HepG2 (cell line): ENCODE data around the gene OSBPL10. TPM values are rescaled to one million over a fixed set of nuclear protein-coding genes. Genes with fewer than 3 reads are reported as not detected.

Experiments
- ATAC-seq: fragments of 200-7000 bp; cut with Tn5 transposase; 3 replicates; pipeline ENCODE4 v1.9.1; 2020; ENCODE audit warnings: mild to moderate bottlenecking, moderate library complexity
- BruUV-seq: library from RNA; stranded (reverse); fragments of 400-500 nt; replicated peaks from 2 replicates; lab custom pipeline; 2021; lab: Mats Ljungman, UMichigan
- CTCF ChIA-PET: fragments of 300-600 bp; formaldehyde crosslinking; extraction: SDS; loops from one replicate; lab custom pipeline; 2021; ENCODE audit warnings: low total read pairs, inconsistent platforms, low intra/inter-chr PET ratio; lab: Yijun Ruan, JAX
- POLR2A ChIA-PET: fragments of 350-600 bp; sonication (Branson Sonifier 250); formaldehyde crosslinking; loops from one replicate; lab custom pipeline; 2020; ENCODE audit warnings: antibody characterized with exemption, inconsistent platforms; lab: Yijun Ruan, JAX
- DNase-seq: peaks from one replicate; pipeline ENCODE4 v3.0.0-alpha.2; 2015; ENCODE audit warnings: low spot score
- FAIRE-seq: peaks from 3 replicates; lab custom pipeline; 2011; peaks lifted over from hg19 to GRCh38; lab: Jason Lieb, UNC
- H2AFZ ChIP-seq: one replicate; pipeline ENCODE4 v1.6.1; 2011; ENCODE audit warnings: low read length, inconsistent platforms
- H3K27ac ChIP-seq: fragments of 300-600 bp; 3 replicates; pipeline ENCODE4 v1.8.0; 2011; ENCODE audit warnings: mixed run types, mild to moderate bottlenecking, mixed read lengths, low read length, inconsistent platforms; ENCODE audit not compliant: insufficient read depth; ENCODE audit errors: extremely low read length
- H3K27me3 ChIP-seq, 2 experiments: fragments of 200-600 bp in 1 of 2; 2 replicates in 1 of 2; 3 replicates in 1 of 2; pipeline versions ENCODE4 v1.6.0 to v1.8.0; 2011; ENCODE audit warnings: low read length in 2 of 2, mild to moderate bottlenecking in 2 of 2, moderate library complexity in 2 of 2, inconsistent platforms in 1 of 2; ENCODE audit not compliant: insufficient read depth in 2 of 2, control insufficient read depth in 1 of 2
- H3K36me3 ChIP-seq, 2 experiments: fragments of 200-600 bp in 1 of 2; replicated peaks in 1 of 2; 2 replicates in 1 of 2; 3 replicates in 1 of 2; pipeline versions ENCODE4 v1.5.1 to v1.8.0; 2011; ENCODE audit warnings: low read length in 2 of 2, inconsistent platforms in 1 of 2; ENCODE audit not compliant: insufficient read depth in 2 of 2, control insufficient read depth in 1 of 2
- H3K4me1 ChIP-seq: 2 replicates; pipeline ENCODE4 v1.5.1; 2012; ENCODE audit warnings: low read length, inconsistent platforms; ENCODE audit not compliant: insufficient read depth
- H3K4me2 ChIP-seq: 2 replicates; pipeline ENCODE4 v1.6.0; 2011; ENCODE audit warnings: low read depth, low read length, inconsistent platforms
- H3K4me3 ChIP-seq, 3 experiments: fragments of 200-600 bp in 1 of 3; sonication (generic), shearing (Covaris generic) in 1 of 3; replicated peaks in 1 of 3; 2 replicates each; pipeline ENCODE4 v1.5.1; 2011 to 2016; ENCODE audit warnings: low read length in 3 of 3, inconsistent platforms in 2 of 3, low read depth in 2 of 3, mild to moderate bottlenecking in 2 of 3, control low read depth in 1 of 3, mixed read lengths in 1 of 3; ENCODE audit not compliant: insufficient read depth in 1 of 3
- H3K79me2 ChIP-seq: one replicate; pipeline ENCODE4 v1.6.1; 2011; ENCODE audit warnings: low read length, inconsistent platforms; ENCODE audit not compliant: insufficient read depth
- H3K9ac ChIP-seq: 2 replicates; pipeline ENCODE4 v1.6.0; 2011; ENCODE audit warnings: mild to moderate bottlenecking, low read depth, low read length, inconsistent platforms; ENCODE audit not compliant: insufficient read depth
- H3K9me3 ChIP-seq: 2 replicates; pipeline ENCODE4 v1.5.1; 2012; ENCODE audit warnings: mild to moderate bottlenecking, low read length
- H4K20me1 ChIP-seq: 2 replicates; pipeline ENCODE4 v1.6.0; 2011; ENCODE audit warnings: inconsistent platforms, mild to moderate bottlenecking, low read length, moderate library complexity; ENCODE audit not compliant: insufficient read depth
- AKAP8 ChIP-seq: sonication (generic); formaldehyde crosslinking; IDR thresholded peaks from 2 replicates; pipeline ENCODE4 v1.5.1; 2020; ENCODE audit warnings: mild to moderate bottlenecking, missing genetic modification reagents
- ELF3 ChIP-seq: IDR thresholded peaks from 2 replicates; pipeline ENCODE4 v1.6.1; 2016; ENCODE audit warnings: missing genetic modification reagents, missing compliant biosample characterization
- HMG20A ChIP-seq: IDR thresholded peaks from 2 replicates; pipeline ENCODE4 v1.6.1; 2016; ENCODE audit warnings: borderline replicate concordance
- HNF4A ChIP-seq: sonication (generic); formaldehyde crosslinking; IDR thresholded peaks from 2 replicates; pipeline ENCODE4 v1.4.0; 2020; ENCODE audit warnings: missing genetic modification reagents
- HNRNPL ChIP-seq: fragments of 200-400 bp; formaldehyde crosslinking; IDR thresholded peaks from 2 replicates; pipeline ENCODE4 v1.6.1; 2017; ENCODE audit warnings: mild to moderate bottlenecking, low read depth, low read length
- IRF2 ChIP-seq: IDR thresholded peaks from 2 replicates; pipeline ENCODE4 v1.6.1; 2018; ENCODE audit warnings: missing genetic modification reagents, missing compliant biosample characterization
- RFXANK ChIP-seq: IDR thresholded peaks from 2 replicates; pipeline ENCODE4 v1.6.1; 2016
- ZC3H4 ChIP-seq: sonication (generic); formaldehyde crosslinking; IDR thresholded peaks from 2 replicates; pipeline ENCODE4 v1.4.0; 2020; ENCODE audit warnings: missing genetic modification reagents, borderline replicate concordance
- ZNF281 ChIP-seq: sonication (generic); formaldehyde crosslinking; IDR thresholded peaks from 2 replicates; pipeline ENCODE4 v1.4.0; 2020; ENCODE audit warnings: missing genetic modification reagents, borderline replicate concordance
- ZNF768 ChIP-seq: sonication (generic); formaldehyde crosslinking; IDR thresholded peaks from 2 replicates; pipeline ENCODE4 v1.4.0; 2020; ENCODE audit warnings: missing genetic modification reagents
- WGBS: methylation state at CpG from one replicate; pipeline ENCODE4 v1.1.6; 2017; ENCODE audit warnings: low lambda C conversion rate; 5-methylcytosine and 5-hydroxymethylcytosine counted together
- in situ Hi-C: cut with HindIII; loops from 2 replicates; pipeline ENCODE4 v1.10.0; 2017; ENCODE audit warnings: low pct_unique_long_range_greater_than_20kb; ENCODE audit not compliant: extremely low pct_ligation_motif_present
- intact Hi-C: fragments of 100-400 bp; cut with micrococcal nuclease; formaldehyde crosslinking; loops from one replicate; pipeline ENCODE4 v1.10.0; 2022; ENCODE audit not compliant: unreplicated experiment
- polyA plus RNA-seq, 8 experiments: library from polyadenylated mRNA; depleted of rRNA in 3 of 8; stranded (reverse) in 7 of 8; unstranded in 1 of 8; fragments of >200 nt; fragmentation: Illumina TruSeq in 4 of 8; extraction: Trizol in 4 of 8; gene quantifications; 2 replicates each; pipeline versions ENCODE4 v1.2.1 to v1.2.3, GENCODE V29; 2011 to 2016; ENCODE audit warnings: low read depth in 4 of 8, missing spikeins in 1 of 8, mixed read lengths in 1 of 8; ENCODE audit not compliant: insufficient read depth in 1 of 8
- total RNA-seq, 5 experiments: library from RNA; depleted of rRNA; stranded (reverse); fragments of >200 nt; fragmentation: Illumina TruSeq; extraction: Trizol; gene quantifications; 2 replicates each; pipeline ENCODE4 v1.2.3, GENCODE V29; 2016; ENCODE audit warnings: low read depth in 1 of 5
- TF ChIP-seq, protein P1 (sequence below): sonication (generic); formaldehyde crosslinking; IDR thresholded peaks from 2 replicates; pipeline ENCODE4 v1.5.0; 2020; ENCODE audit warnings: mild to moderate bottlenecking, missing genetic modification reagents, borderline replicate concordance
- TF ChIP-seq, protein P2 (sequence below): sonication (generic); formaldehyde crosslinking; IDR thresholded peaks from 2 replicates; pipeline ENCODE4 v1.5.0; 2020; ENCODE audit warnings: mild to moderate bottlenecking, missing genetic modification reagents

The OSBPL10 gene
- total and polyA plus RNA-seq, 2 of the 13 experiments (the other 11 are each of a cell fraction or from before 2014, with no cell fraction given), result 10.3 to 28.6 TPM

DNA sequence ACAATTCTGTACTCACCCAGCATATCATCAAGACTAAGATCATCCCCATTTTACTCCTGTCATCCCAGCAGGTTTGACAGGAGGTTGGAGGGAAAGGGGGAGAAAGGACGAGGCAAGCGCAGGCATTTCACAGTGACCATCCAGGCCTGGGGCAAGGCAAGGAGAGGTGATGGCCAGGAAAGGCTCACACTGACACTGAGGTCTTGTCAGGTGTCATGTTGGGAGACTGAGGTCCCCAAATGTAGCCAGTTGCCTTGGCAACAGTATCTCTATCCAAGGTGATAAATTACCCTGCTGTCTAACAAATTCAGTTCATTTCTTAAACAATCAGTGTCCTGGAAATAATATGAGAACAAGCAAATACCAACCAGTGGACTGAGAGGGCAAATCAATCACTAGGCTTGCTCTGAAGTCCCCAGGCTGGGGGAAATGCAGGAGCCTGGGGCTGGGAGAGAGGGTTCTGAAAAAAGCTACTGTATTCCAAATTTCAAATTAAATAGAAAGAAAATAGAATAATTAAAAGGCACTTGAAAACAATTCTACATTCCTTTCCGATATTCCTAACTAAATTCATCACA lies 172.8 kb downstream of the OSBPL10 start:
- H3K4me2 ChIP-seq, result no peak overlapping the region
- H3K4me3 ChIP-seq, result no peak overlapping the region
- no peak for FAIRE-seq
- H3K9ac ChIP-seq, result no peak overlapping the region
- H3K9me3 ChIP-seq, result no peaks in the 10 kb centered on the region
- POLR2A ChIA-PET, result no interaction called here
- H3K4me1 ChIP-seq, result peaks cover 13% of the 10 kb centered on the region
- H3K27me3 ChIP-seq, result no peaks in the 10 kb centered on the region
- 0 out of 5 replicates have a peak, but pooled peaks cover 0 to 4% of the 10 kb centered on the region in 2 experiments for H3K36me3 ChIP-seq
- no peaks in the 10 kb centered on the region for H3K79me2 ChIP-seq
- no peak overlapping the region for H3K27ac ChIP-seq
- CTCF ChIA-PET, result no interaction called here
- in situ Hi-C loops, result no loop called here
- intact Hi-C loops, result no loop called here
- 92% methylated on average over 3 of the region's 3 CpGs for WGBS
- H2AFZ ChIP-seq, result no peak overlapping the region
- no TSS peak for BruUV-seq
- H4K20me1 ChIP-seq, result no peaks in the 10 kb centered on the region
- DNase-seq, result no peak
- no peak for ATAC-seq
- TF ChIP-seq, protein P1, sequence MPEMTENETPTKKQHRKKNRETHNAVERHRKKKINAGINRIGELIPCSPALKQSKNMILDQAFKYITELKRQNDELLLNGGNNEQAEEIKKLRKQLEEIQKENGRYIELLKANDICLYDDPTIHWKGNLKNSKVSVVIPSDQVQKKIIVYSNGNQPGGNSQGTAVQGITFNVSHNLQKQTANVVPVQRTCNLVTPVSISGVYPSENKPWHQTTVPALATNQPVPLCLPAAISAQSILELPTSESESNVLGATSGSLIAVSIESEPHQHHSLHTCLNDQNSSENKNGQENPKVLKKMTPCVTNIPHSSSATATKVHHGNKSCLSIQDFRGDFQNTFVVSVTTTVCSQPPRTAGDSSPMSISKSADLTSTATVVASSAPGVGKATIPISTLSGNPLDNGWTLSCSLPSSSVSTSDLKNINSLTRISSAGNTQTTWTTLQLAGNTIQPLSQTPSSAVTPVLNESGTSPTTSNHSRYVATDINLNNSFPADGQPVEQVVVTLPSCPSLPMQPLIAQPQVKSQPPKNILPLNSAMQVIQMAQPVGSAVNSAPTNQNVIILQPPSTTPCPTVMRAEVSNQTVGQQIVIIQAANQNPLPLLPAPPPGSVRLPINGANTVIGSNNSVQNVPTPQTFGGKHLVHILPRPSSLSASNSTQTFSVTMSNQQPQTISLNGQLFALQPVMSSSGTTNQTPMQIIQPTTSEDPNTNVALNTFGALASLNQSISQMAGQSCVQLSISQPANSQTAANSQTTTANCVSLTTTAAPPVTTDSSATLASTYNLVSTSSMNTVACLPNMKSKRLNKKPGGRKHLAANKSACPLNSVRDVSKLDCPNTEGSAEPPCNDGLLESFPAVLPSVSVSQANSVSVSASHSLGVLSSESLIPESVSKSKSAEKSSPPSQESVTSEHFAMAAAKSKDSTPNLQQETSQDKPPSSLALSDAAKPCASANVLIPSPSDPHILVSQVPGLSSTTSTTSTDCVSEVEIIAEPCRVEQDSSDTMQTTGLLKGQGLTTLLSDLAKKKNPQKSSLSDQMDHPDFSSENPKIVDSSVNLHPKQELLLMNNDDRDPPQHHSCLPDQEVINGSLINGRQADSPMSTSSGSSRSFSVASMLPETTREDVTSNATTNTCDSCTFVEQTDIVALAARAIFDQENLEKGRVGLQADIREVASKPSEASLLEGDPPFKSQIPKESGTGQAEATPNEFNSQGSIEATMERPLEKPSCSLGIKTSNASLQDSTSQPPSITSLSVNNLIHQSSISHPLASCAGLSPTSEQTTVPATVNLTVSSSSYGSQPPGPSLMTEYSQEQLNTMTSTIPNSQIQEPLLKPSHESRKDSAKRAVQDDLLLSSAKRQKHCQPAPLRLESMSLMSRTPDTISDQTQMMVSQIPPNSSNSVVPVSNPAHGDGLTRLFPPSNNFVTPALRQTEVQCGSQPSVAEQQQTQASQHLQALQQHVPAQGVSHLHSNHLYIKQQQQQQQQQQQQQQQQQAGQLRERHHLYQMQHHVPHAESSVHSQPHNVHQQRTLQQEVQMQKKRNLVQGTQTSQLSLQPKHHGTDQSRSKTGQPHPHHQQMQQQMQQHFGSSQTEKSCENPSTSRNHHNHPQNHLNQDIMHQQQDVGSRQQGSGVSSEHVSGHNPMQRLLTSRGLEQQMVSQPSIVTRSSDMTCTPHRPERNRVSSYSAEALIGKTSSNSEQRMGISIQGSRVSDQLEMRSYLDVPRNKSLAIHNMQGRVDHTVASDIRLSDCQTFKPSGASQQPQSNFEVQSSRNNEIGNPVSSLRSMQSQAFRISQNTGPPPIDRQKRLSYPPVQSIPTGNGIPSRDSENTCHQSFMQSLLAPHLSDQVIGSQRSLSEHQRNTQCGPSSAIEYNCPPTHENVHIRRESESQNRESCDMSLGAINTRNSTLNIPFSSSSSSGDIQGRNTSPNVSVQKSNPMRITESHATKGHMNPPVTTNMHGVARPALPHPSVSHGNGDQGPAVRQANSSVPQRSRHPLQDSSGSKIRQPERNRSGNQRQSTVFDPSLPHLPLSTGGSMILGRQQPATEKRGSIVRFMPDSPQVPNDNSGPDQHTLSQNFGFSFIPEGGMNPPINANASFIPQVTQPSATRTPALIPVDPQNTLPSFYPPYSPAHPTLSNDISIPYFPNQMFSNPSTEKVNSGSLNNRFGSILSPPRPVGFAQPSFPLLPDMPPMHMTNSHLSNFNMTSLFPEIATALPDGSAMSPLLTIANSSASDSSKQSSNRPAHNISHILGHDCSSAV (CRISPR knock-in tag), result no peak
- no peak for TF ChIP-seq RFXANK
- no peak for TF ChIP-seq HMG20A (CRISPR knock-in tag)
- no peak for TF ChIP-seq ELF3
- no peak for TF ChIP-seq ZNF768 (CRISPR knock-in tag)
- no peak for TF ChIP-seq IRF2 (CRISPR knock-in tag)
- TF ChIP-seq HNF4A (CRISPR knock-in tag), result no peak
- TF ChIP-seq ZNF281 (CRISPR knock-in tag), result no peak
- TF ChIP-seq AKAP8 (CRISPR knock-in tag), result no peak
- no peak for TF ChIP-seq ZC3H4 (CRISPR knock-in tag)
- TF ChIP-seq, protein P2, sequence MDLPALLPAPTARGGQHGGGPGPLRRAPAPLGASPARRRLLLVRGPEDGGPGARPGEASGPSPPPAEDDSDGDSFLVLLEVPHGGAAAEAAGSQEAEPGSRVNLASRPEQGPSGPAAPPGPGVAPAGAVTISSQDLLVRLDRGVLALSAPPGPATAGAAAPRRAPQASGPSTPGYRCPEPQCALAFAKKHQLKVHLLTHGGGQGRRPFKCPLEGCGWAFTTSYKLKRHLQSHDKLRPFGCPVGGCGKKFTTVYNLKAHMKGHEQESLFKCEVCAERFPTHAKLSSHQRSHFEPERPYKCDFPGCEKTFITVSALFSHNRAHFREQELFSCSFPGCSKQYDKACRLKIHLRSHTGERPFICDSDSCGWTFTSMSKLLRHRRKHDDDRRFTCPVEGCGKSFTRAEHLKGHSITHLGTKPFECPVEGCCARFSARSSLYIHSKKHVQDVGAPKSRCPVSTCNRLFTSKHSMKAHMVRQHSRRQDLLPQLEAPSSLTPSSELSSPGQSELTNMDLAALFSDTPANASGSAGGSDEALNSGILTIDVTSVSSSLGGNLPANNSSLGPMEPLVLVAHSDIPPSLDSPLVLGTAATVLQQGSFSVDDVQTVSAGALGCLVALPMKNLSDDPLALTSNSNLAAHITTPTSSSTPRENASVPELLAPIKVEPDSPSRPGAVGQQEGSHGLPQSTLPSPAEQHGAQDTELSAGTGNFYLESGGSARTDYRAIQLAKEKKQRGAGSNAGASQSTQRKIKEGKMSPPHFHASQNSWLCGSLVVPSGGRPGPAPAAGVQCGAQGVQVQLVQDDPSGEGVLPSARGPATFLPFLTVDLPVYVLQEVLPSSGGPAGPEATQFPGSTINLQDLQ (CRISPR knock-in tag), result no peak
- TF ChIP-seq HNRNPL, result no peak
